ENCODE measurements around the gene FCHSD2.

GRCh38 chr11:72807021-72807693 lies 335.0 kb downstream of the FCHSD2 start:
- TF ChIP-seq FOXA3 (CRISPR knock-in tag; IDR thresholded peaks at IDR 0.05) (peak; percentile 57; the same call in 1 of the 2 replicates), STAT5B (CRISPR knock-in tag; IDR thresholded peaks at IDR 0.05) (no peak)
- TF ChIP-seq, protein P1, sequence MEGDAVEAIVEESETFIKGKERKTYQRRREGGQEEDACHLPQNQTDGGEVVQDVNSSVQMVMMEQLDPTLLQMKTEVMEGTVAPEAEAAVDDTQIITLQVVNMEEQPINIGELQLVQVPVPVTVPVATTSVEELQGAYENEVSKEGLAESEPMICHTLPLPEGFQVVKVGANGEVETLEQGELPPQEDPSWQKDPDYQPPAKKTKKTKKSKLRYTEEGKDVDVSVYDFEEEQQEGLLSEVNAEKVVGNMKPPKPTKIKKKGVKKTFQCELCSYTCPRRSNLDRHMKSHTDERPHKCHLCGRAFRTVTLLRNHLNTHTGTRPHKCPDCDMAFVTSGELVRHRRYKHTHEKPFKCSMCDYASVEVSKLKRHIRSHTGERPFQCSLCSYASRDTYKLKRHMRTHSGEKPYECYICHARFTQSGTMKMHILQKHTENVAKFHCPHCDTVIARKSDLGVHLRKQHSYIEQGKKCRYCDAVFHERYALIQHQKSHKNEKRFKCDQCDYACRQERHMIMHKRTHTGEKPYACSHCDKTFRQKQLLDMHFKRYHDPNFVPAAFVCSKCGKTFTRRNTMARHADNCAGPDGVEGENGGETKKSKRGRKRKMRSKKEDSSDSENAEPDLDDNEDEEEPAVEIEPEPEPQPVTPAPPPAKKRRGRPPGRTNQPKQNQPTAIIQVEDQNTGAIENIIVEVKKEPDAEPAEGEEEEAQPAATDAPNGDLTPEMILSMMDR (CRISPR knock-in tag; IDR thresholded peaks at IDR 0.05): no peak
